H1 (cell line): ENCODE results near the gene PPP1R3G. TPM values are rescaled to one million over a fixed set of nuclear protein-coding genes. Genes with fewer than 3 reads are reported as not detected.

Experiments
- CTCF ChIA-PET: fragments of 300-600 bp; sonication (Branson Sonifier 250); formaldehyde crosslinking; loops from one replicate; lab custom pipeline; 2021; ENCODE audit not compliant: partially characterized antibody; lab: Charles Lee
- POLR2A ChIA-PET: fragments of 300-600 bp; sonication (Branson Sonifier 250); formaldehyde crosslinking; loops from one replicate; lab custom pipeline; 2021; ENCODE audit warnings: inconsistent platforms; ENCODE audit not compliant: partially characterized antibody; lab: Charles Lee
- DNase-seq, 2 experiments: peaks; one replicate each; pipeline versions ENCODE4 v3.0.0 to v3.0.0-alpha.2; 2010 to 2022; ENCODE audit warnings: low spot score in 2 of 2, low read depth in 1 of 2, mixed read lengths in 1 of 2
- FAIRE-seq: peaks from 2 replicates; lab custom pipeline; 2011; peaks lifted over from hg19 to GRCh38; lab: Jason Lieb, UNC
- H2AFZ ChIP-seq: 2 replicates; pipeline ENCODE4 v1.8.1; 2012; ENCODE audit warnings: low read length, inconsistent platforms
- H2AK5ac ChIP-seq: 2 replicates; pipeline ENCODE4 v1.6.1; 2013; ENCODE audit warnings: low read depth, low read length
- H2BK120ac ChIP-seq: replicated peaks from 2 replicates; pipeline ENCODE3; 2013; ENCODE audit warnings: low read depth, low read length, inconsistent platforms
- H2BK12ac ChIP-seq: 2 replicates; pipeline ENCODE4 v1.6.1; 2013; ENCODE audit warnings: low read depth, low read length
- H2BK15ac ChIP-seq: 2 replicates; pipeline ENCODE4 v1.6.1; 2013; ENCODE audit warnings: low read length
- H2BK20ac ChIP-seq: 2 replicates; pipeline ENCODE4 v1.6.1; 2013; ENCODE audit warnings: low read length
- H2BK5ac ChIP-seq: 2 replicates; pipeline ENCODE4 v1.6.1; 2013; ENCODE audit warnings: low read depth, low read length
- H3K14ac ChIP-seq: 2 replicates; pipeline ENCODE4 v1.6.1; 2013; ENCODE audit warnings: inconsistent platforms; ENCODE audit not compliant: insufficient read length
- H3K18ac ChIP-seq: 2 replicates; pipeline ENCODE4 v1.6.1; 2013; ENCODE audit warnings: low read length; ENCODE audit errors: extremely low read depth
- H3K23ac ChIP-seq: 2 replicates; pipeline ENCODE4 v1.6.1; 2013; ENCODE audit warnings: inconsistent platforms; ENCODE audit not compliant: insufficient read length
- H3K23me2 ChIP-seq: 2 replicates; pipeline ENCODE4 v1.6.1; 2013; ENCODE audit warnings: low read depth, low read length
- H3K27ac ChIP-seq: 2 replicates; pipeline ENCODE4 v1.6.1; 2011; ENCODE audit warnings: low read depth, low read length, inconsistent platforms
- H3K27me3 ChIP-seq, 4 experiments: replicated peaks in 1 of 4; 1 replicate in 1 of 4; 2 replicates in 3 of 4; pipeline versions ENCODE4 v1.6.1 to v1.8.1; 2011 to 2013; ENCODE audit warnings: low read length in 3 of 4, mild to moderate bottlenecking in 3 of 4, inconsistent platforms in 2 of 4, mixed read lengths in 2 of 4, moderate library complexity in 1 of 4; ENCODE audit not compliant: control insufficient read depth in 3 of 4, insufficient read depth in 3 of 4; ENCODE audit errors: extremely low read depth in 1 of 4
- H3K36me3 ChIP-seq, 4 experiments: 2 replicates each; pipeline versions ENCODE4 v1.6.1 to v1.8.1; 2011 to 2013; ENCODE audit warnings: mild to moderate bottlenecking in 4 of 4, low read length in 3 of 4, moderate library complexity in 2 of 4, control low read depth in 1 of 4, inconsistent platforms in 1 of 4; ENCODE audit not compliant: insufficient read depth in 4 of 4, control insufficient read depth in 2 of 4
- H3K4ac ChIP-seq: replicated peaks from 2 replicates; pipeline ENCODE3; 2013; ENCODE audit warnings: low read length, low read depth, mixed read lengths, inconsistent platforms; ENCODE audit not compliant: insufficient read length
- H3K4me1 ChIP-seq, 4 experiments: replicated peaks in 1 of 4; 1 replicate in 1 of 4; 2 replicates in 3 of 4; pipeline versions ENCODE4 v1.6.1 to v1.8.1; 2011 to 2013; ENCODE audit warnings: low read length in 3 of 4, inconsistent platforms in 2 of 4, mixed read lengths in 1 of 4; ENCODE audit not compliant: insufficient read depth in 4 of 4, control insufficient read depth in 3 of 4
- H3K4me2 ChIP-seq, 2 experiments: 2 replicates each; pipeline versions ENCODE4 v1.6.1 to v1.8.1; 2011 to 2013; ENCODE audit warnings: low read depth in 2 of 2, low read length in 2 of 2, control low read depth in 1 of 2, inconsistent platforms in 1 of 2, mild to moderate bottlenecking in 1 of 2; ENCODE audit not compliant: insufficient read depth in 1 of 2
- H3K4me3 ChIP-seq, 4 experiments: fragments of 200-600, 300-600 bp in 1 of 4; sonication (generic), shearing (Covaris generic), sonication (Bioruptor Twin) in 1 of 4; 2 replicates each; pipeline versions ENCODE4 v1.5.1 to v1.8.1; 2011 to 2016; ENCODE audit warnings: low read length in 4 of 4, low read depth in 3 of 4, control low read depth in 2 of 4, inconsistent platforms in 2 of 4, mild to moderate bottlenecking in 2 of 4, mixed read lengths in 1 of 4, moderate library complexity in 1 of 4; ENCODE audit not compliant: insufficient read depth in 2 of 4; ENCODE audit errors: extremely low read depth in 1 of 4
- H3K56ac ChIP-seq: replicated peaks from 2 replicates; pipeline ENCODE3; 2013; ENCODE audit warnings: low read depth, mild to moderate bottlenecking, mixed read lengths, low read length, inconsistent platforms; ENCODE audit not compliant: insufficient read length
- H3K79me1 ChIP-seq: 2 replicates; pipeline ENCODE4 v1.6.1; 2013; ENCODE audit warnings: low read depth, low read length, control low read depth
- H3K79me2 ChIP-seq, 2 experiments: 2 replicates each; pipeline versions ENCODE4 v1.6.1 to v1.8.1; 2012 to 2013; ENCODE audit warnings: low read length in 2 of 2, mild to moderate bottlenecking in 2 of 2, inconsistent platforms in 1 of 2; ENCODE audit not compliant: insufficient read depth in 2 of 2, control insufficient read depth in 1 of 2
- H3K9ac ChIP-seq, 4 experiments: replicated peaks in 1 of 4; 1 replicate in 1 of 4; 2 replicates in 3 of 4; pipeline versions ENCODE4 v1.6.1 to v1.8.1; 2011 to 2013; ENCODE audit warnings: low read depth in 3 of 4, low read length in 3 of 4, control low read depth in 2 of 4, mild to moderate bottlenecking in 2 of 4, moderate library complexity in 2 of 4, inconsistent platforms in 1 of 4; ENCODE audit errors: extremely low read depth in 1 of 4
- H3K9me3 ChIP-seq, 2 experiments: 2 replicates each; pipeline versions ENCODE4 v1.6.1 to v1.8.1; 2012 to 2013; ENCODE audit warnings: mild to moderate bottlenecking in 2 of 2, moderate library complexity in 2 of 2, control low read depth in 1 of 2, inconsistent platforms in 1 of 2, low read depth in 1 of 2, low read length in 1 of 2, mixed read lengths in 1 of 2; ENCODE audit not compliant: insufficient read depth in 2 of 2
- H4K20me1 ChIP-seq, 2 experiments: replicated peaks in 1 of 2; 2 replicates each; pipeline versions ENCODE3 to v1.8.1; 2011 to 2013; ENCODE audit warnings: inconsistent platforms in 2 of 2, low read length in 2 of 2, mild to moderate bottlenecking in 1 of 2; ENCODE audit not compliant: insufficient read depth in 2 of 2, control insufficient read depth in 1 of 2
- H4K5ac ChIP-seq: 2 replicates; pipeline ENCODE4 v1.6.1; 2013; ENCODE audit warnings: low read length, low read depth, mixed read lengths, inconsistent platforms; ENCODE audit not compliant: insufficient read length
- H4K8ac ChIP-seq: 2 replicates; pipeline ENCODE4 v1.8.0; 2013; ENCODE audit warnings: mild to moderate bottlenecking, moderate library complexity, low read length, inconsistent platforms; ENCODE audit not compliant: insufficient read depth; ENCODE audit errors: extremely low read depth
- H4K91ac ChIP-seq: replicated peaks from 2 replicates; pipeline ENCODE3; 2013; ENCODE audit warnings: low read length, mixed read lengths, inconsistent platforms; ENCODE audit not compliant: insufficient read length
- CHD2 ChIP-seq: IDR thresholded peaks from 2 replicates; pipeline ENCODE4 v1.6.1; 2012; ENCODE audit warnings: low read length, improper control_type of control experiment
- KDM5A ChIP-seq: fragments of 200-600 bp; IDR thresholded peaks from 2 replicates; pipeline ENCODE4 v1.7.1; 2012; ENCODE audit warnings: mild to moderate bottlenecking, low read length, inconsistent platforms, mixed read lengths
- MAFK ChIP-seq: IDR thresholded peaks from 2 replicates; pipeline ENCODE4 v1.6.1; 2012; ENCODE audit warnings: low read depth, mild to moderate bottlenecking, improper control_type of control experiment, low read length
- SUZ12 ChIP-seq: fragments of 200-600 bp; sonication (generic); IDR thresholded peaks from 2 replicates; pipeline ENCODE4 v1.6.1; 2012; ENCODE audit warnings: mild to moderate bottlenecking, inconsistent platforms, low read length, moderate library complexity, mixed read lengths
- WGBS, 2 experiments: shearing (Covaris generic) in 1 of 2; methylation state at CpG; one replicate each; pipeline versions ENCODE4 v1.1.6 to v1.1.7; 2013 to 2015; ENCODE audit warnings: low lambda C conversion rate in 2 of 2, mixed read lengths in 2 of 2, inconsistent platforms in 1 of 2, low coverage in 1 of 2, missing lambda C conversion rate in 1 of 2; ENCODE audit not compliant: insufficient replicate concordance in 2 of 2, insufficient coverage in 1 of 2, insufficient read length in 1 of 2; ENCODE audit errors: extremely low coverage in 1 of 2, missing lambda C conversion rate in 1 of 2; 5-methylcytosine and 5-hydroxymethylcytosine counted together
- polyA plus RNA-seq, 7 experiments: library from polyadenylated mRNA; depleted of rRNA in 3 of 7; stranded (reverse) in 5 of 7; unstranded in 2 of 7; fragments of >200 nt in 5 of 7; fragments of 200-250 nt in 2 of 7; gene quantifications; 1 replicate in 5 of 7; 2 replicates in 1 of 7; 4 replicates in 1 of 7; pipeline versions ENCODE4 v1.2.1 to v1.2.3, GENCODE V29; 2011 to 2013; ENCODE audit warnings: missing spikeins in 2 of 7, mixed read lengths in 2 of 7
- total RNA-seq: library from RNA; stranded (reverse); fragmentation: NEBNext Ultra II Directional; extraction: Animal tissue kit (Norgen Biotek cat#: 25700); gene quantifications from 2 replicates; pipeline ENCODE4 v1.2.1, GENCODE V29; 2021
- TF ChIP-seq, protein P1 (sequence below), 3 experiments: IDR thresholded peaks; 1 replicate in 2 of 3; 2 replicates in 1 of 3; pipeline versions ENCODE4 v1.5.1 to v1.6.1; 2011; ENCODE audit warnings: low read length in 3 of 3, mild to moderate bottlenecking in 3 of 3, inconsistent platforms in 2 of 3, low read depth in 1 of 3, moderate library complexity in 1 of 3; ENCODE audit not compliant: insufficient read depth in 1 of 3; ENCODE audit errors: control extremely low read depth in 1 of 3

Gene PPP1R3G
- total and polyA plus RNA-seq, 2 of the 8 experiments (the other 6 are each of a cell fraction or from before 2014, with no cell fraction given): 0.03 to 0.09 TPM

DNA sequence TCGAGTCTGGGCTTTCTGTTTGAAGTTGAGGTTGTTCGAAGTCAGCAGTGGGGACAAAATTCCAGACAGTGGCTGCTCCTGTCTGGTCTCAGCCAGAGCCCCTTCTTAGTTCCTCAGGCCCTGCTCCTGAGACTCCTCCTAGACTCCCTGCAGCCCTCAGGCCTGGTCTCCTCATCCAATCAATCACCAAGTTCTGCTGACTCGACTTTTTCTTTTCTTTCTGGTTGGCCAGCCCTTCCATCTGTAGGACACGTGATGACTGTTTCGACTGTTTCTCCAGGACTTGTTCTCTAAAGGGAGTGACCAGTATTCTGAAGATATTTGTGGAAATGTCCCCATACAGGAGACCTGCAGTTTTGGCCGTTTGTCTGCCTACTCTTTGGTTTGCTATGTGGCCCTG, 19.5 kb downstream of the PPP1R3G start:
- Histone ChIP-seq H2BK15ac (no peak overlapping the region), H3K56ac (no peak overlapping the region), H3K4ac (no peak overlapping the region), H2AFZ (no peak overlapping the region), H3K79me1 (no peaks in the 10 kb centered on the region), H4K20me1 (no peaks in the 10 kb centered on the region), H2AK5ac (no peak overlapping the region), H3K79me2 (no peaks in the 10 kb centered on the region), H3K23ac (no peak overlapping the region), H2BK5ac (no peak overlapping the region), H3K18ac (no peak overlapping the region), H3K9ac (no peak overlapping the region), H2BK20ac (no peak overlapping the region), H3K4me2 (no peak overlapping the region), H2BK12ac (no peak overlapping the region), H2BK120ac (no peak overlapping the region), H3K4me3 (no peak overlapping the region), H3K4me1 (no peaks in the 10 kb centered on the region; a peak in 1 of 7 replicates), H3K14ac (no peak overlapping the region), H3K27ac (no peak overlapping the region), H3K23me2 (no peaks in the 10 kb centered on the region), H3K36me3 (no peaks in the 10 kb centered on the region), H3K27me3 (no peaks in the 10 kb centered on the region), H4K91ac (no peak overlapping the region), H4K8ac (no peak overlapping the region), H3K9me3 (no peaks in the 10 kb centered on the region), H4K5ac (no peak overlapping the region)
- no peak for FAIRE-seq
- 98% methylated on average over 6 of the region's 6 CpGs; no CpG with 5 or more reads in 1 of the 2 experiments for WGBS, 2 experiments
- no peak for DNase-seq
- CTCF ChIA-PET: interaction anchor here (1.0 to 3.0 kb wide), 7 partner anchors 8 to 275 kb away, joined by 3 to 18 read pairs (median 3); no protein-coding TSS in a partner anchor
- no peak for TF ChIP-seq CHD2
- no peak for TF ChIP-seq SUZ12
- TF ChIP-seq MAFK: peak; percentile 71
- no peak for TF ChIP-seq KDM5A
- TF ChIP-seq, protein P1, sequence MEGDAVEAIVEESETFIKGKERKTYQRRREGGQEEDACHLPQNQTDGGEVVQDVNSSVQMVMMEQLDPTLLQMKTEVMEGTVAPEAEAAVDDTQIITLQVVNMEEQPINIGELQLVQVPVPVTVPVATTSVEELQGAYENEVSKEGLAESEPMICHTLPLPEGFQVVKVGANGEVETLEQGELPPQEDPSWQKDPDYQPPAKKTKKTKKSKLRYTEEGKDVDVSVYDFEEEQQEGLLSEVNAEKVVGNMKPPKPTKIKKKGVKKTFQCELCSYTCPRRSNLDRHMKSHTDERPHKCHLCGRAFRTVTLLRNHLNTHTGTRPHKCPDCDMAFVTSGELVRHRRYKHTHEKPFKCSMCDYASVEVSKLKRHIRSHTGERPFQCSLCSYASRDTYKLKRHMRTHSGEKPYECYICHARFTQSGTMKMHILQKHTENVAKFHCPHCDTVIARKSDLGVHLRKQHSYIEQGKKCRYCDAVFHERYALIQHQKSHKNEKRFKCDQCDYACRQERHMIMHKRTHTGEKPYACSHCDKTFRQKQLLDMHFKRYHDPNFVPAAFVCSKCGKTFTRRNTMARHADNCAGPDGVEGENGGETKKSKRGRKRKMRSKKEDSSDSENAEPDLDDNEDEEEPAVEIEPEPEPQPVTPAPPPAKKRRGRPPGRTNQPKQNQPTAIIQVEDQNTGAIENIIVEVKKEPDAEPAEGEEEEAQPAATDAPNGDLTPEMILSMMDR (IDR thresholded peaks at IDR 0.05; ENCODE audit: control extremely low read depth in 1 of 3, insufficient read depth in 1 of 3, low read depth in 1 of 3, low read length in 3 of 3): no peak
- POLR2A ChIA-PET: interaction anchor here (0.6 kb wide), 1 partner anchor 388 kb away, joined by 3 read pairs; no protein-coding TSS in a partner anchor
